NCI-H2196 (cell line): ENCODE results near the gene TSEN15.
"Not testable (repeated sequence)": the region's sequence is repeated elsewhere in the genome, so short reads cannot be mapped to it uniquely, and the experiment has no call there.

Experiments used
- DNase-seq: peaks from one replicate; lab custom pipeline; 2025; ENCODE audit not compliant: unreplicated experiment; lab: John Stamatoyannopoulos, UW

Gene TSEN15

GRCh38 chr1:184096005-184096404 is 44.5 kb downstream of the TSEN15 start:
- no peak for DNase-seq

- DNase-seq, result not testable (repeated sequence)
Measured at GRCh38 chr1:184096580-184096979, 45.0 kb downstream of the TSEN15 start.

GRCh38 chr1:184101141-184101540 is 49.6 kb downstream of the TSEN15 start:
- DNase-seq, result no peak

- DNase-seq, result no peak
Measured at GRCh38 chr1:184101571-184101970, 50.0 kb downstream of the TSEN15 start.

GRCh38 chr1:184110272-184111204 is 59.0 kb downstream of the TSEN15 start:
- no peak for DNase-seq

GRCh38 chr1:184112176-184112948 is 60.8 kb downstream of the TSEN15 start:
- no peak for DNase-seq

GRCh38 chr1:184113251-184113650 is 61.7 kb downstream of the TSEN15 start:
- no peak for DNase-seq

- DNase-seq, result no peak
Measured at GRCh38 chr1:184114818-184115398, 63.4 kb downstream of the TSEN15 start.

GRCh38 chr1:184116287-184116686 is 64.8 kb downstream of the TSEN15 start:
- no peak for DNase-seq

- DNase-seq, result no peak
Measured at GRCh38 chr1:184118046-184118445, 66.5 kb downstream of the TSEN15 start.
